GM18870 (cell line): ENCODE results near the gene PTPRE.
A peak's percentile ranks its signal among the peaks of the same experiment; 100 is the strongest.

ENCODE experiments used
- ATAC-seq: cut with Tn5 transposase; IDR thresholded peaks from one replicate; pipeline ENCODE4 v1.9.1; 2021; ENCODE audit warnings: moderate library complexity; ENCODE audit not compliant: unreplicated experiment

Gene PTPRE

GRCh38 chr10:127997271-127997670, 90.4 kb downstream of the PTPRE start:
- no peak for ATAC-seq

GRCh38 chr10:127997937-127998336, 91.0 kb downstream of the PTPRE start:
- no peak for ATAC-seq

GRCh38 chr10:127998501-127999144, 91.7 kb downstream of the PTPRE start:
- no peak for ATAC-seq

GRCh38 chr10:127999297-128000129, 92.6 kb downstream of the PTPRE start:
- ATAC-seq: no peak

- no peak for ATAC-seq
These were observed 93.8 kb downstream of the PTPRE start for GRCh38 chr10:128000471-128001362.

- ATAC-seq: no peak
These were observed 94.5 kb downstream of the PTPRE start for GRCh38 chr10:128001363-128001745.

- ATAC-seq: no peak
These were observed 94.9 kb downstream of the PTPRE start for GRCh38 chr10:128001849-128002248.

GRCh38 chr10:128003521-128003920, 96.6 kb downstream of the PTPRE start:
- no peak for ATAC-seq

GRCh38 chr10:128005858-128006257, 99.0 kb downstream of the PTPRE start:
- no peak for ATAC-seq

- ATAC-seq: no peak
These were observed 100.2 kb downstream of the PTPRE start for GRCh38 chr10:128007056-128007455.

GRCh38 chr10:128007971-128008370, 101.1 kb downstream of the PTPRE start:
- ATAC-seq: no peak

- ATAC-seq: no peak
These were observed 101.8 kb downstream of the PTPRE start for GRCh38 chr10:128008521-128009250.

GRCh38 chr10:128009372-128010126, 102.6 kb downstream of the PTPRE start:
- ATAC-seq: no peak

- peak; percentile 69 for ATAC-seq
These were observed 104.4 kb downstream of the PTPRE start for GRCh38 chr10:128011059-128011979.

- no peak for ATAC-seq
These were observed 106.7 kb downstream of the PTPRE start for GRCh38 chr10:128013626-128014025.

GRCh38 chr10:128014236-128014635, 107.3 kb downstream of the PTPRE start:
- ATAC-seq: no peak

- no peak for ATAC-seq
These were observed 109.6 kb downstream of the PTPRE start for GRCh38 chr10:128016423-128017060.

- ATAC-seq: no peak
These were observed 110.9 kb downstream of the PTPRE start for GRCh38 chr10:128017822-128018221.
